GM12801 (cell line): ENCODE measurements around the gene SFXN5.

Experiments
- CTCF ChIP-seq: IDR thresholded peaks from one replicate; pipeline ENCODE4 v1.5.1; 2011; ENCODE audit warnings: control low read depth; ENCODE audit not compliant: insufficient read length; ENCODE audit errors: extremely low read depth

Gene SFXN5

GRCh38 chr2:72950558-72951255 is 120.8 kb downstream of the SFXN5 start:
- no peak for TF ChIP-seq CTCF

GRCh38 chr2:72949642-72950041 is 121.9 kb downstream of the SFXN5 start:
- no peak for TF ChIP-seq CTCF

- TF ChIP-seq CTCF = no peak
Observed at GRCh38 chr2:72949045-72949444, 122.5 kb downstream of the SFXN5 start.

DNA sequence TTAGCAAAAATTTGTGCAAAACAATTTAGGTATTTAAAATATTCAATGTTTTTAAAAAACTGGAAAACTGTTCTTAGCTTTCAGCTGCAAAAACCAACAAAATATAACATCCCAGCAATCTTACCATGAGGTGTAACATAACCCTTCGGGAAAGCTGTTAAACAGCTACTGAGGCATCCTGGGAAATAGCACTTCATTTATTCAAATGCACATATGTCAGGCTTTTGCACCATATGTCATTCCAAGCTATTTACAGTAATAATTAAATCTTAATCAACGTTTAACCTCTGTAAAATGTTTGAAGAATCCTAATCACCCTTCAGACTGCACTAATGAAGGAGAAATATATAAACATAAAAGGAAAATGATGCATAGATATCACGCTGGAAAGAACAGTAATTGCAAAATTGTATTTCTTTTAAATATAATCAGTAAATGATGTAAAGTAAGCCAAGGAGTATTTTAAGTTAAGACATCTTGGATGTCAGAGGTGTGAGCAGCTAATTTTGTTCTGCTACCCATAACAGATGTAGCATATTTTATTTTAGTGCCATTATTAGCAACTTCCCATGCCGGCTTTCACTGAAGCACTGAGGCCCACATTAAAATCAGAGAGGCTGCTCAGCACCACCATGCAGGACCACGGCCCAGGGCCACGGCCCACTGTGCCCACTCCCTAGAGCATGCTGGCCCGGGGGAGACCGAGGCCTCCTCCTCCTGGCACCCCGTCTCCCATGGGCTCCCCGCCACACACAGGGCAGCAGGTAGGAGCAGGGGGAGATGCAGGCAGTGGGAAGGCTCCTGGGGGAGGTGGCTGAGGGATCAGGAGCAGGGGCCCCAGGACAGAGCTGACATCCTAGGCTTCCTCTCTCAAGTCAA is 123.3 kb downstream of the SFXN5 start:
- TF ChIP-seq CTCF = no peak

DNA sequence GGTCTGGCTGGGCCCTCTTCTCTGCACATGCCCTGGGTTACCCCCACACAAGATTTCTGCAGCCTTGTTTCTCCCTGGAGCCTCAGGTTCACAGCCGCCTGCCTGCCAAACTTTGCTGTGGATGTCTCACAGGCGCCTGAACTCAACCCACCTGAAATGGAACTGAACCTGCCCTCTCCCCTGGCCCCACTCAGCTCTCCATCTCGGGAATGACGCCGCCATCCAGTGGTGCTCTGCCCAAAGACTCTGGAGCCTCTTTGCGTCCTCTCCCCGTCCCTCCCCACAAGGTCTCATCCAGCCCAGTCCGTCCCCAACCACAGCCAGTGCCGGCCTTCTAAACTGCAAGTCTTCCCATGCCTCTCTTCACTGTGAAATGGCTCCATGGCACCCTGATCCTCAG is 125.0 kb downstream of the SFXN5 start:
- TF ChIP-seq CTCF = no peak

DNA sequence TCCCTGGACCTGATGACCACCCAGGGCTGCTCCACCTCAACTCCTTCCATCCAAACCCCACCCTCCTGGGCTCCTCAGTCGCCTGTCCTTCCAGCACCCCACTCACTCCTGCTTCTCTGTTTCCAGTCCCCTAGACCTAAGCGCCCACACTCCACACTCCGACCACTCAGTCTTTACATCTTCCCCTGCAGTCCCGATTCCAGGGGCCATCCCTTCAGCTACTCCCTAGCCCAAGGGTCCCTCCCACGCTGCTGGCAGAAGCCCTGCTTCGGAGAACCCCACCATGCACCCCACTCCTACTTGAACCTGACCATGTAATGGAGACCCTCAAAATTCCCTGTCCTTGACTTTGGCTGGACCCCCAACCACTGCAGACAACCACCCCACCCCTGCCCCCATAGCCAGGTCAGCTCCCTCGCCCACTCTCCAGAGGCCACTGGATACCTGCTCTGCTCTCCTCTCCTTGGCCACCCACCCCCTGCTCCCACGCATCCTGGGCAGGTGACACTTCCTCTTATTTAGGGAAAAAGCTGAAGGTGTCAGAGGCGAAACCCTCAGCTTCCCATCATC is 126.0 kb downstream of the SFXN5 start:
- TF ChIP-seq CTCF = no peak

DNA sequence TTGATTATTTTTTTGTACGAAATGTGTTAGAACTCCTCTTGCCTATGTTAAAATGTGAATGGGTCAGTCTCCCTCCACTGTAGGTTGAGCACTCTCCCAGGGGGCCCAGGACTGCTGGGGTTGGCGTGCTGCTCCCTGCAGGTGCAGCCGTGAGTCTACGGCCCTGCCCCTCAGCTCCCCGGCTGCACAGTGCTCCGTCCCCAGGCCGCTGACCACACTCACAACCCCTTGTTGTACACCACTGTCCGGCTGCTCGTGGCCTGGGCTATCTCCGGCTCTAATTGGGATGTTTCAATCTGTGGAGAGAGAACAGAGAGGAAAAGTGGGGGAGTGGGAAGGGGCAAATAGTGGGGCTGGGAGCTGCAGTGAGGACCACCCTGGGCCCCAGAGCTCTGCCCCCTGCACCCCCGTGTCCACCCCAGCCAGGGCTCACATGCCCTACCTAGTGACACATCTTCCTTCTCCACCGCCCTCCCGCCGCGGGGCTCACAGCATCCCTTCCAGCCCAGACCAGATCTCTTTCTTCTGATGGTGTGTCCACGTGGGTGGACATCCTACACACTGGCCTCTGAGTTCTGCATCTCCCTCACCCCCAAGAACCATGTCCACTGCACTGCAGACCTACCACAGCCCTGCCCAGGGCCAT is 126.6 kb downstream of the SFXN5 start:
- TF ChIP-seq CTCF = no peak
